ENCODE results near the gene TMEM80. TPM values are rescaled to one million over a fixed set of nuclear protein-coding genes. Genes with fewer than 3 reads are reported as not detected.

The TMEM80 gene
- total RNA-seq, 1 donor from 2014 or later = 1.3 TPM

GRCh38 chr11:699116-699508, 3.5 kb downstream of the TMEM80 start:
- H3K9me3 ChIP-seq = no peaks in the 10 kb centered on the region
- TF ChIP-seq CTCF (IDR thresholded peaks at IDR 0.05) = no peak
- DNase-seq (ENCODE audit: low spot score in 2 of 2) = no peak
- H3K36me3 ChIP-seq = peaks cover 9 to 10% of the 10 kb centered on the region in 2 donors
- intact Hi-C loops (cut with DNase I) = no loop called here
- no peak overlapping the region for H3K4me3 ChIP-seq
- H3K4me1 ChIP-seq = peaks cover 8 to 43% of the 10 kb centered on the region in 2 donors
- H3K27me3 ChIP-seq = no peaks in the 10 kb centered on the region
- H3K27ac ChIP-seq = peak overlapping the region; percentile 12 to 100

GRCh38 chr11:699753-700152, 4.1 kb downstream of the TMEM80 start:
- no peak for DNase-seq (ENCODE audit: low spot score in 2 of 2)
- Histone ChIP-seq H3K4me1 (peaks cover 2 to 38% of the 10 kb centered on the region in 2 donors), H3K27me3 (no peaks in the 10 kb centered on the region), H3K4me3 (no peak overlapping the region), H3K36me3 (peaks cover 9 to 10% of the 10 kb centered on the region in 2 donors), H3K9me3 (no peaks in the 10 kb centered on the region), H3K27ac (no peak overlapping the region)
- intact Hi-C loops (cut with DNase I) = no loop called here
- no peak for TF ChIP-seq CTCF (IDR thresholded peaks at IDR 0.05)

GRCh38 chr11:701741-702461, 6.3 kb downstream of the TMEM80 start:
- Histone ChIP-seq H3K36me3 (peaks cover 9 to 10% of the 10 kb centered on the region in 2 donors), H3K4me1 (peaks cover 2 to 45% of the 10 kb centered on the region in 2 donors), H3K27ac (peak overlapping the region; percentile 90 to 96), H3K4me3 (no peak overlapping the region), H3K9me3 (no peaks in the 10 kb centered on the region), H3K27me3 (no peaks in the 10 kb centered on the region)
- no peak for DNase-seq (ENCODE audit: low spot score in 2 of 2)
- TF ChIP-seq CTCF (IDR thresholded peaks at IDR 0.05) = no peak
- intact Hi-C loops (cut with DNase I) = no loop called here

- Histone ChIP-seq H3K36me3 (peaks cover 9 to 10% of the 10 kb centered on the region in 2 donors), H3K4me1 (peaks cover 0 to 45% of the 10 kb centered on the region in 2 donors)
- peak in 1 of 2 donors; percentile 82 for DNase-seq (ENCODE audit: low spot score in 2 of 2)
These were observed 7.1 kb downstream of the TMEM80 start for GRCh38 chr11:702462-703461.

More at GRCh38 chr11:702462-703461, 7.1 kb downstream of the TMEM80 start:
- intact Hi-C loops (cut with DNase I) = no loop called here
- peak overlapping the region; percentile 90 to 96 for H3K27ac ChIP-seq
- TF ChIP-seq CTCF (IDR thresholded peaks at IDR 0.05) = no peak
- no peaks in the 10 kb centered on the region for H3K9me3 ChIP-seq
- H3K4me3 ChIP-seq = no peak overlapping the region
- no peaks in the 10 kb centered on the region for H3K27me3 ChIP-seq
